K562 (cell line): ENCODE measurements around the gene AHCY. TPM values are rescaled to one million over a fixed set of nuclear protein-coding genes. Genes with fewer than 3 reads are reported as not detected.
A peak's percentile ranks its signal among the peaks of the same experiment; 100 is the strongest.

Source experiments
- CBFB ChIP-seq: sonication (generic); formaldehyde crosslinking; IDR thresholded peaks from 2 replicates; pipeline ENCODE4 v1.4.0; 2020; ENCODE audit warnings: mild to moderate bottlenecking, missing genetic modification reagents
- CREM ChIP-seq: IDR thresholded peaks from 2 replicates; pipeline ENCODE4 v1.6.1; 2014; ENCODE audit warnings: antibody characterized with exemption, low read depth
- HMBOX1 ChIP-seq: sonication (generic); IDR thresholded peaks from 2 replicates; pipeline ENCODE4 v1.6.1; 2016
- HMGXB4 ChIP-seq: sonication (generic); formaldehyde crosslinking; IDR thresholded peaks from 2 replicates; pipeline ENCODE4 v1.8.1; 2023; ENCODE audit warnings: mild to moderate bottlenecking, missing genetic modification reagents
- ID3 ChIP-seq, 2 experiments: fragments of 250-450 bp in 1 of 2; fragments of 450-650 bp in 1 of 2; sonication (Bioruptor Pico) in 1 of 2; IDR thresholded peaks; 2 replicates each; pipeline versions ENCODE4 v1.6.1 to v1.8.0; 2016 to 2021; ENCODE audit warnings: mild to moderate bottlenecking in 2 of 2, moderate library complexity in 2 of 2, missing compliant biosample characterization in 1 of 2, missing genetic modification characterization in 1 of 2
- KDM1A ChIP-seq, 2 experiments: fragments of 450-650 bp; IDR thresholded peaks; 2 replicates each; pipeline ENCODE4 v1.6.1; 2016; ENCODE audit warnings: mild to moderate bottlenecking in 2 of 2
- NELFE ChIP-seq: IDR thresholded peaks from 2 replicates; pipeline ENCODE4 v1.6.1; 2011; ENCODE audit warnings: mild to moderate bottlenecking; ENCODE audit not compliant: insufficient read depth, insufficient read length
- NR3C1 ChIP-seq: sonication (generic); formaldehyde crosslinking; IDR thresholded peaks from 2 replicates; pipeline ENCODE4 v1.8.1; 2022; ENCODE audit warnings: missing genetic modification reagents
- RBM14 ChIP-seq: fragments of 200-400 bp; formaldehyde crosslinking; IDR thresholded peaks from 2 replicates; pipeline ENCODE4 v1.6.1; 2018; ENCODE audit warnings: low read depth, mild to moderate bottlenecking, low read length, moderate library complexity, borderline replicate concordance; ENCODE audit not compliant: insufficient read depth
- RBM34 ChIP-seq: fragments of 200-400 bp; formaldehyde crosslinking; IDR thresholded peaks from 2 replicates; pipeline ENCODE4 v1.6.1; 2018; ENCODE audit warnings: low read length, borderline replicate concordance; ENCODE audit not compliant: insufficient read depth
- SP2 ChIP-seq: IDR thresholded peaks from 2 replicates; pipeline ENCODE4 v1.6.1; 2011; ENCODE audit warnings: mild to moderate bottlenecking, low read depth, low read length, moderate library complexity; ENCODE audit not compliant: poor library complexity, severe bottlenecking; ENCODE audit errors: extremely low read depth
- TBP ChIP-seq: optimal IDR thresholded peaks from 2 replicates; pipeline ENCODE3; 2011; ENCODE audit warnings: low read depth, low read length, improper control_type of control experiment
- ZNF121 ChIP-seq: sonication (generic); formaldehyde crosslinking; conservative IDR thresholded peaks from 2 replicates; pipeline ENCODE4 v1.8.0; 2022; ENCODE audit warnings: missing genetic modification reagents
- polyA plus RNA-seq, 8 experiments: library from polyadenylated mRNA; depleted of rRNA in 4 of 8; stranded (reverse) in 5 of 8; unstranded in 3 of 8; fragments of >200 nt; fragmentation: Nextera tagmentation in 2 of 8; fragmentation: Illumina TruSeq in 1 of 8; extraction: Ambion mirVana in 2 of 8; extraction: Trizol in 1 of 8; gene quantifications; 2 replicates each; pipeline versions ENCODE4 v1.2.1 to v1.2.3, GENCODE V29; 2011 to 2014; ENCODE audit warnings: inconsistent platforms in 1 of 8, missing spikeins in 1 of 8
- total RNA-seq, 7 experiments: library from RNA; depleted of rRNA in 6 of 7; stranded (reverse); fragments of >200 nt in 6 of 7; fragmentation: Illumina TruSeq in 2 of 7; extraction: Trizol in 2 of 7; gene quantifications; 2 replicates each; pipeline versions ENCODE4 v1.2.1 to v1.2.3, GENCODE V29; 2011 to 2021; ENCODE audit warnings: low replicate concordance in 1 of 7
- TF ChIP-seq, protein P1 (sequence below): sonication (generic); formaldehyde crosslinking; IDR thresholded peaks from 2 replicates; pipeline ENCODE4 v1.8.0; 2022; ENCODE audit warnings: mild to moderate bottlenecking, missing genetic modification reagents
- TF ChIP-seq, protein P2 (sequence below), 2 experiments: fragments of 450-650 bp; IDR thresholded peaks; 2 replicates each; pipeline ENCODE4 v1.6.1; 2016; ENCODE audit warnings: mild to moderate bottlenecking in 2 of 2, borderline replicate concordance in 1 of 2, low read depth in 1 of 2, moderate library complexity in 1 of 2

The AHCY gene
- total and polyA plus RNA-seq, 9 of the 15 experiments (the other 6 are each of a cell fraction or from before 2014, with no cell fraction given): 82.5 to 269 (median 190) TPM

DNA sequence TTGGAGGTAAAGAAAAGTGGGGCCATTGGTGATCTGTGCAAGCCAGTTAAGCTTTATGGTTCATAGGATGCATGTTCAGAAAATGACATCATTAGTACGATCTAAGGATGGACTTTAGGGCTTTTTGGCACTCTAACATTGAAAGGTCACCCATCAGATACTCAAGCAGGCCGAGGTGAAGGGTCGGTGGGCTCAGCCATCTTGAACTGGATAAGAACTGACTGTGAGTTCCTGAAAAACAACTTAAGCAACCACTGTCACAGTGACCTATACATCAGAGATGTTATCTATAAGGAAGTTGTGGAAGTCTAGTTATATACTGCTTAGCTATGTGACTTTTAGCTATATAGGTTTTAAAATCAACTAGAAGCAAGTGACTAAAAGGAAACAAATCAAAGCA, 46.9 kb upstream of the AHCY start (continued):
- peak; percentile 71 for TF ChIP-seq HMBOX1
- TF ChIP-seq NELFE: no peak
- no peak for TF ChIP-seq ZNF121 (CRISPR knock-in tag)
- no peak for TF ChIP-seq KDM1A (IDR thresholded peaks at IDR 0.05)
- TF ChIP-seq, protein P1, sequence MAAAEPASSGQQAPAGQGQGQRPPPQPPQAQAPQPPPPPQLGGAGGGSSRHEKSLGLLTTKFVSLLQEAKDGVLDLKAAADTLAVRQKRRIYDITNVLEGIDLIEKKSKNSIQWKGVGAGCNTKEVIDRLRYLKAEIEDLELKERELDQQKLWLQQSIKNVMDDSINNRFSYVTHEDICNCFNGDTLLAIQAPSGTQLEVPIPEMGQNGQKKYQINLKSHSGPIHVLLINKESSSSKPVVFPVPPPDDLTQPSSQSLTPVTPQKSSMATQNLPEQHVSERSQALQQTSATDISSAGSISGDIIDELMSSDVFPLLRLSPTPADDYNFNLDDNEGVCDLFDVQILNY: no peak
- no peak for TF ChIP-seq NR3C1 (CRISPR knock-in tag)
- no peak for TF ChIP-seq SP2
- no peak for TF ChIP-seq CBFB
- 0 out of 2 replicates have a peak, but pooled peaks have one; percentile 14 for TF ChIP-seq CREM
- TF ChIP-seq, protein P2, sequence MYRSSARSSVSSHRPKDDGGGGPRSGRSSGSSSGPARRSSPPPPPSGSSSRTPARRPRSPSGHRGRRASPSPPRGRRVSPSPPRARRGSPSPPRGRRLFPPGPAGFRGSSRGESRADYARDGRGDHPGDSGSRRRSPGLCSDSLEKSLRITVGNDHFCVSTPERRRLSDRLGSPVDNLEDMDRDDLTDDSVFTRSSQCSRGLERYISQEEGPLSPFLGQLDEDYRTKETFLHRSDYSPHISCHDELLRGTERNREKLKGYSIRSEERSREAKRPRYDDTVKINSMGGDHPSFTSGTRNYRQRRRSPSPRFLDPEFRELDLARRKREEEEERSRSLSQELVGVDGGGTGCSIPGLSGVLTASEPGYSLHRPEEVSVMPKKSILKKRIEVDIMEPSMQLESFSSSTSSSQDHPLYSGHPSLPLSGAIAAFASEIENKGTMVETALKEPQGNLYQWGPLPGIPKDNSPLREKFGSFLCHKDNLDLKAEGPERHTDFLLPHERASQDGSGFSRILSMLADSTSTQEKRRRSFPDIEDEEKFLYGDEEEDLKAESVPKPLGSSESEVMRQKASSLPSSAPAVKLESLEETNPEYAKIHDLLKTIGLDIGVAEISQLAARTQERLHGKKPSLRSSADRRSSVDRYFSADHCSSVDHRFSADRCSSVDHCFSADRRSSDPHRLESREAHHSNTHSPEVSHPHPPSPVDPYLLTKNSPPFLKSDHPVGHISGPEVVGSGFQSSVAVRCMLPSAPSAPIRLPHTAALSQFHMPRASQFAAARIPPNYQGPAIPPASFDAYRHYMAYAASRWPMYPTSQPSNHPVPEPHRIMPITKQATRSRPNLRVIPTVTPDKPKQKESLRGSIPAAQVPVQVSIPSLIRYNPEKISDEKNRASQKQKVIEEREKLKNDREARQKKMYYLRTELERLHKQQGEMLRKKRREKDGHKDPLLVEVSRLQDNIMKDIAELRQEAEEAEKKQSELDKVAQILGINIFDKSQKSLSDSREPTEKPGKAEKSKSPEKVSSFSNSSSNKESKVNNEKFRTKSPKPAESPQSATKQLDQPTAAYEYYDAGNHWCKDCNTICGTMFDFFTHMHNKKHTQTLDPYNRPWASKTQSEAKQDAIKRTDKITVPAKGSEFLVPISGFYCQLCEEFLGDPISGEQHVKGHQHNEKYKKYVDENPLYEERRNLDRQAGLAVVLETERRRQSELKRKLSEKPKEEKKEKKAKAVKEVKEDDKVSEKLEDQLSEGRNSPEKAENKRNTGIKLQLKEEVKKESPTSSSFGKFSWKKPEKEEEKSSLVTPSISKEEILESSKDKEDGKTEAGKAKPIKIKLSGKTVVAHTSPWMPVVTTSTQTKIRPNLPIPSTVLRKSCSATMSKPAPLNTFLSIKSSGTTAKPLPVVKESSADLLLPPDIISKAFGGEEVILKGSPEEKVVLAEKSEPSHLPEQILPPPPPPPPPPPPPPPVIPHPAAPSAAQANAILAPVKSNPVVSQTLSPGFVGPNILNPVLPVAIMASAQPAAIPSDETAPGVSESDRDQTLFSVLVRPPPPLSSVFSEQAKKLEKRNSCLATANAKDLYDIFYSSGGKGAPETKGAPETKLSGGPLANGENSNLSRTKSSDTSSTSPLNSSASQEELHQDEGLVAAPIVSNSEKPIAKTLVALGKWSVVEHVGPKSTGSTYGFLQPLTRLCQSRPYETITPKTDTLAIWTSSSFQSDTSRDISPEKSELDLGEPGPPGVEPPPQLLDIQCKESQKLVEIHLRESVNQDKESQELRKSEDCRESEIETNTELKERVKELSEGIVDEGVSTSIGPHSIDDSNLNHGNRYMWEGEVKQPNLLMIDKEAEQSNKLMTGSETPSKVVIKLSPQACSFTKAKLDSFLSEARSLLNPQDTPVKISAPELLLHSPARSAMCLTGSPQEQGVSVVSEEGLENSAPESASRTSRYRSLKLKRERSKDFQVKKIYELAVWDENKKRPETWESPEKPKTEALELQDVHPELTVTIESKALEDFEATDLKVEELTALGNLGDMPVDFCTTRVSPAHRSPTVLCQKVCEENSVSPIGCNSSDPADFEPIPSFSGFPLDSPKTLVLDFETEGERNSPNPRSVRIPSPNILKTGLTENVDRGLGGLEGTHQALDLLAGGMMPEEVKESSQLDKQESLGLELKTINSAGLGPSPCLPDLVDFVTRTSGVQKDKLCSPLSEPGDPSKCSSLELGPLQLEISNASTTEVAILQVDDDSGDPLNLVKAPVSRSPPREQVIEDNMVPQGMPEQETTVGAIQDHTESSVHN (IDR thresholded peaks at IDR 0.05; ENCODE audit: borderline replicate concordance in 1 of 2, low read depth in 1 of 2): no peak; a peak in 1 of 4 replicates
- no peak for TF ChIP-seq HMGXB4
- no peak for TF ChIP-seq ID3 (CRISPR knock-in tag; IDR thresholded peaks at IDR 0.05)
- TF ChIP-seq ID3 (tag; IDR thresholded peaks at IDR 0.05): peak; percentile 81; the same call in 1 of the 2 replicates
- no peak for TF ChIP-seq RBM14
- TF ChIP-seq TBP: no peak
- TF ChIP-seq RBM34: no peak
